ENCODE measurements around the gene PLD1.
"Not testable (repeated sequence)": the region's sequence is repeated elsewhere in the genome, so short reads cannot be mapped to it uniquely, and the experiment has no call there.

Gene PLD1

GRCh38 chr3:171815973-171816595, 5.8 kb upstream of the PLD1 start:
- no peak for DNase-seq

- DNase-seq = not testable (repeated sequence)
Measured at GRCh38 chr3:171814662-171815061, 4.4 kb upstream of the PLD1 start.

GRCh38 chr3:171813897-171814460, 3.7 kb upstream of the PLD1 start:
- DNase-seq = no peak

- no peak for DNase-seq
Measured at GRCh38 chr3:171813278-171813896, 3.1 kb upstream of the PLD1 start.

- DNase-seq = no peak
Measured at GRCh38 chr3:171812811-171813210, 2.5 kb upstream of the PLD1 start.

- DNase-seq = no peak
Measured at GRCh38 chr3:171811913-171812335, 1.6 kb upstream of the PLD1 start.

GRCh38 chr3:171811295-171811912, 1.1 kb upstream of the PLD1 start:
- no peak for DNase-seq

- no peak for DNase-seq
Measured at GRCh38 chr3:171810629-171811294, 479 bp upstream of the PLD1 start.

GRCh38 chr3:171809611-171809860, 747 bp downstream of the PLD1 start:
- DNase-seq = no peak

- DNase-seq = no peak
Measured at GRCh38 chr3:171807806-171808205, 2.5 kb downstream of the PLD1 start.

GRCh38 chr3:171807129-171807675, 3.1 kb downstream of the PLD1 start:
- no peak for DNase-seq

GRCh38 chr3:171806200-171807128, 3.8 kb downstream of the PLD1 start:
- DNase-seq = no peak

GRCh38 chr3:171805687-171806086, 4.6 kb downstream of the PLD1 start:
- DNase-seq = no peak

GRCh38 chr3:171804618-171805389, 5.5 kb downstream of the PLD1 start:
- no peak for DNase-seq

GRCh38 chr3:171803044-171803443, 7.2 kb downstream of the PLD1 start:
- no peak for DNase-seq

- DNase-seq = no peak
Measured at GRCh38 chr3:171802590-171802956, 7.7 kb downstream of the PLD1 start.

GRCh38 chr3:171801738-171802589, 8.3 kb downstream of the PLD1 start:
- no peak for DNase-seq

GRCh38 chr3:171799501-171799900, 10.8 kb downstream of the PLD1 start:
- no peak for DNase-seq

- no peak for DNase-seq
Measured at GRCh38 chr3:171797873-171798272, 12.4 kb downstream of the PLD1 start.

GRCh38 chr3:171797265-171797679, 13.0 kb downstream of the PLD1 start:
- DNase-seq = no peak

Data from hippocampal formation (tissue), 2 donors.